ENCODE measurements around the gene TP53I3. TPM values are rescaled to one million over a fixed set of nuclear protein-coding genes. Genes with fewer than 3 reads are reported as not detected.

The TP53I3 gene
- 55.4 and 99.1 TPM in 2 replicates for total RNA-seq

GRCh38 chr2:24084386-24085199 lies at the start of gene TP53I3:
Gene TP53I3, minus strand, starts transcription at chr2:24084834. Its CDS starts 508 bp downstream, at chr2:24084326.

GRCh38 chr2:24123195-24123921 lies 38.7 kb upstream of the TP53I3 start, which contains the start of the genes FAM228B and PFN4:
Gene FAM228B, plus strand, starts transcription at chr2:24123469. Its CDS starts 893 bp downstream, at chr2:24124362.
Gene PFN4, minus strand, starts transcription at chr2:24123334. Its CDS starts 799 bp downstream, at chr2:24122535.

GRCh38 chr2:24075915-24076848 lies 8.5 kb downstream of the TP53I3 start, which contains the start of gene SF3B6:
Gene SF3B6, minus strand, starts transcription at chr2:24076326. Its CDS starts 97 bp downstream, at chr2:24076229.

GRCh38 chr2:24049485-24050021 lies 35.1 kb downstream of the TP53I3 start, which contains the start of gene FKBP1B:
Gene FKBP1B, plus strand, starts transcription at chr2:24049741. Its CDS starts 109 bp downstream, at chr2:24049850.

GRCh38 chr2:24046930-24047702 lies 37.5 kb downstream of the TP53I3 start, which contains the start of gene WDCP:
Gene WDCP, minus strand, starts transcription at chr2:24047391. Its CDS starts 7,897 bp downstream, at chr2:24039494.

Other genes starting within 250 kb of the TP53I3 start
- gene ATAD2B, start 157.7 kb downstream of the TP53I3 start, total RNA-seq: 7.1 and 9.1 TPM in 2 replicates
- gene UBXN2A, start 144.4 kb downstream of the TP53I3 start, total RNA-seq: 8.8 and 9.3 TPM in 2 replicates
- under 0.01 and 0.17 TPM in 2 replicates for gene MFSD2B, start 74.7 kb downstream of the TP53I3 start, total RNA-seq
- gene WDCP, start 37.4 kb downstream of the TP53I3 start, total RNA-seq: 6.9 and 7.3 TPM in 2 replicates
- 10.3 and 16.1 TPM in 2 replicates for gene FKBP1B, start 35.1 kb downstream of the TP53I3 start, total RNA-seq
- gene SF3B6, start 8.5 kb downstream of the TP53I3 start, total RNA-seq: 129 and 151 TPM in 2 replicates
- gene PFN4, start 38.5 kb upstream of the TP53I3 start, total RNA-seq: 0.43 and 0.63 TPM in 2 replicates
- gene FAM228B, start 38.6 kb upstream of the TP53I3 start, total RNA-seq: 6.1 and 10.6 TPM in 2 replicates
- 0.09 and 0.47 TPM in 2 replicates for gene FAM228A, start 90.2 kb upstream of the TP53I3 start, total RNA-seq